Neural cell (in vitro differentiated cells): ENCODE results near the gene POLRMT.

ENCODE experiments used
- EP300 ChIP-seq: fragments of 450-650 bp; conservative IDR thresholded peaks from 2 replicates; pipeline ENCODE4 v1.6.1; 2014; ENCODE audit warnings: antibody characterized with exemption, mild to moderate bottlenecking, moderate library complexity; ENCODE audit not compliant: poor library complexity, severe bottlenecking
- EZH2 ChIP-seq: fragments of 200-600, 300-800 bp; shearing (Covaris generic), sonication (generic); IDR thresholded peaks from 2 replicates; pipeline ENCODE4 v1.6.1; 2014; ENCODE audit warnings: antibody characterized with exemption, low read length, borderline replicate concordance, mild to moderate bottlenecking; ENCODE audit not compliant: insufficient read depth, poor library complexity, severe bottlenecking
- MXI1 ChIP-seq: fragments of 450-650 bp; conservative IDR thresholded peaks from 2 replicates; pipeline ENCODE4 v1.6.1; 2014; ENCODE audit warnings: antibody characterized with exemption, mild to moderate bottlenecking; ENCODE audit not compliant: poor library complexity, severe bottlenecking
- POLR2AphosphoS5 ChIP-seq: IDR thresholded peaks from 2 replicates; pipeline ENCODE4 v1.6.1; 2012
- RAD21 ChIP-seq: fragments of 450-650 bp; conservative IDR thresholded peaks from 2 replicates; pipeline ENCODE4 v1.6.1; 2014; ENCODE audit warnings: antibody characterized with exemption, mild to moderate bottlenecking, moderate library complexity
- TAF1 ChIP-seq: IDR thresholded peaks from 2 replicates; pipeline ENCODE4 v1.6.1; 2012; ENCODE audit warnings: low read depth
- TF ChIP-seq, protein P1 (sequence below): fragments of 450-650 bp; IDR thresholded peaks from 2 replicates; pipeline ENCODE4 v1.5.1; 2014; ENCODE audit warnings: antibody characterized with exemption, mild to moderate bottlenecking, moderate library complexity; ENCODE audit not compliant: poor library complexity, severe bottlenecking
- TF ChIP-seq, protein P2 (sequence below): IDR thresholded peaks from 2 replicates; pipeline ENCODE4 v1.6.1; 2012; ENCODE audit warnings: borderline replicate concordance

DNA sequence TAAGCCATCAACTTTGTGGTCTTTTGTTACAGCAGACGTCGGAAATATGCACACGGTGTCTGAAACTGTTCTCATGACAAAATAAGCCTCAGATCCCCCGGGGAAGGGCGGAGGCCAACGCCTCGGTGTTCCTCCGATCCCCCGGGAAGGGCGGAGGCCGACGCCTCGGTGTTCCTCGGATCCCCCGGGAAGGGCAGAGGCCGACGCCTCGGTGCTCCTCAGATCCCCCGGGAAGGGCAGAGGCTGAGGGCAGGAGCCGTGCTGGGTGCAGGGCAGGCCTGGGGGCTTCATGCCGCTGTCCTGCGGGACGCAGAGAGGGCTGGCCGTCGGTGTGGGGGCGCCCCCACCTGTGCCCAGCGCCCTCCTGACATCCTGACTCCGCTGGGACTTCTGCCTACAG is 11.0 kb upstream of the POLRMT start:
- TF ChIP-seq, protein P1, sequence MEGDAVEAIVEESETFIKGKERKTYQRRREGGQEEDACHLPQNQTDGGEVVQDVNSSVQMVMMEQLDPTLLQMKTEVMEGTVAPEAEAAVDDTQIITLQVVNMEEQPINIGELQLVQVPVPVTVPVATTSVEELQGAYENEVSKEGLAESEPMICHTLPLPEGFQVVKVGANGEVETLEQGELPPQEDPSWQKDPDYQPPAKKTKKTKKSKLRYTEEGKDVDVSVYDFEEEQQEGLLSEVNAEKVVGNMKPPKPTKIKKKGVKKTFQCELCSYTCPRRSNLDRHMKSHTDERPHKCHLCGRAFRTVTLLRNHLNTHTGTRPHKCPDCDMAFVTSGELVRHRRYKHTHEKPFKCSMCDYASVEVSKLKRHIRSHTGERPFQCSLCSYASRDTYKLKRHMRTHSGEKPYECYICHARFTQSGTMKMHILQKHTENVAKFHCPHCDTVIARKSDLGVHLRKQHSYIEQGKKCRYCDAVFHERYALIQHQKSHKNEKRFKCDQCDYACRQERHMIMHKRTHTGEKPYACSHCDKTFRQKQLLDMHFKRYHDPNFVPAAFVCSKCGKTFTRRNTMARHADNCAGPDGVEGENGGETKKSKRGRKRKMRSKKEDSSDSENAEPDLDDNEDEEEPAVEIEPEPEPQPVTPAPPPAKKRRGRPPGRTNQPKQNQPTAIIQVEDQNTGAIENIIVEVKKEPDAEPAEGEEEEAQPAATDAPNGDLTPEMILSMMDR: no peak
- no peak for TF ChIP-seq EZH2
- TF ChIP-seq, protein P2, sequence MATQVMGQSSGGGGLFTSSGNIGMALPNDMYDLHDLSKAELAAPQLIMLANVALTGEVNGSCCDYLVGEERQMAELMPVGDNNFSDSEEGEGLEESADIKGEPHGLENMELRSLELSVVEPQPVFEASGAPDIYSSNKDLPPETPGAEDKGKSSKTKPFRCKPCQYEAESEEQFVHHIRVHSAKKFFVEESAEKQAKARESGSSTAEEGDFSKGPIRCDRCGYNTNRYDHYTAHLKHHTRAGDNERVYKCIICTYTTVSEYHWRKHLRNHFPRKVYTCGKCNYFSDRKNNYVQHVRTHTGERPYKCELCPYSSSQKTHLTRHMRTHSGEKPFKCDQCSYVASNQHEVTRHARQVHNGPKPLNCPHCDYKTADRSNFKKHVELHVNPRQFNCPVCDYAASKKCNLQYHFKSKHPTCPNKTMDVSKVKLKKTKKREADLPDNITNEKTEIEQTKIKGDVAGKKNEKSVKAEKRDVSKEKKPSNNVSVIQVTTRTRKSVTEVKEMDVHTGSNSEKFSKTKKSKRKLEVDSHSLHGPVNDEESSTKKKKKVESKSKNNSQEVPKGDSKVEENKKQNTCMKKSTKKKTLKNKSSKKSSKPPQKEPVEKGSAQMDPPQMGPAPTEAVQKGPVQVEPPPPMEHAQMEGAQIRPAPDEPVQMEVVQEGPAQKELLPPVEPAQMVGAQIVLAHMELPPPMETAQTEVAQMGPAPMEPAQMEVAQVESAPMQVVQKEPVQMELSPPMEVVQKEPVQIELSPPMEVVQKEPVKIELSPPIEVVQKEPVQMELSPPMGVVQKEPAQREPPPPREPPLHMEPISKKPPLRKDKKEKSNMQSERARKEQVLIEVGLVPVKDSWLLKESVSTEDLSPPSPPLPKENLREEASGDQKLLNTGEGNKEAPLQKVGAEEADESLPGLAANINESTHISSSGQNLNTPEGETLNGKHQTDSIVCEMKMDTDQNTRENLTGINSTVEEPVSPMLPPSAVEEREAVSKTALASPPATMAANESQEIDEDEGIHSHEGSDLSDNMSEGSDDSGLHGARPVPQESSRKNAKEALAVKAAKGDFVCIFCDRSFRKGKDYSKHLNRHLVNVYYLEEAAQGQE: no peak
- no peak for TF ChIP-seq RAD21
- TF ChIP-seq POLR2AphosphoS5: no peak
- no peak for TF ChIP-seq EP300
- TF ChIP-seq TAF1: no peak
- TF ChIP-seq MXI1: no peak
